Measurements from ENCODE around the gene PRSS48.

DNA sequence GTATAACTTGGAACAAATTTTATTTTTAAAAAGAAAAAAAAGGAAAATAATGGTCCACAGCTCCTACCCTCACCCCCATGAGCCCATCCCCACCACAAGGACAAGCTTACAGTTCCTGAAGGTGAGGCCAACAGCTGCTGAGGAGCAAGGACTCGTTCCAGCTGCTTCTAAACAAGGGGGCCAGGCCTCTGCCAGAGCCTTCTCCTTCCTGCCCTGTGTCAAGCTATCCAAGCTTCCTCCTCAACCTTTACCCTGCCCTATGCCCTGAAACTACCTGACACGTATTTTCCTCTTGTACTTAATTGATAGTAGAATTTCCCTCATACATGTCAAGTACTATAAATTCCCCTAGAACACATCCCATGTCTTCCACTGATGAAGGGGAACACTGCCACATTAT is 39.7 kb downstream of the PRSS48 start:
- TF ChIP-seq, protein P1, sequence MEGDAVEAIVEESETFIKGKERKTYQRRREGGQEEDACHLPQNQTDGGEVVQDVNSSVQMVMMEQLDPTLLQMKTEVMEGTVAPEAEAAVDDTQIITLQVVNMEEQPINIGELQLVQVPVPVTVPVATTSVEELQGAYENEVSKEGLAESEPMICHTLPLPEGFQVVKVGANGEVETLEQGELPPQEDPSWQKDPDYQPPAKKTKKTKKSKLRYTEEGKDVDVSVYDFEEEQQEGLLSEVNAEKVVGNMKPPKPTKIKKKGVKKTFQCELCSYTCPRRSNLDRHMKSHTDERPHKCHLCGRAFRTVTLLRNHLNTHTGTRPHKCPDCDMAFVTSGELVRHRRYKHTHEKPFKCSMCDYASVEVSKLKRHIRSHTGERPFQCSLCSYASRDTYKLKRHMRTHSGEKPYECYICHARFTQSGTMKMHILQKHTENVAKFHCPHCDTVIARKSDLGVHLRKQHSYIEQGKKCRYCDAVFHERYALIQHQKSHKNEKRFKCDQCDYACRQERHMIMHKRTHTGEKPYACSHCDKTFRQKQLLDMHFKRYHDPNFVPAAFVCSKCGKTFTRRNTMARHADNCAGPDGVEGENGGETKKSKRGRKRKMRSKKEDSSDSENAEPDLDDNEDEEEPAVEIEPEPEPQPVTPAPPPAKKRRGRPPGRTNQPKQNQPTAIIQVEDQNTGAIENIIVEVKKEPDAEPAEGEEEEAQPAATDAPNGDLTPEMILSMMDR (IDR thresholded peaks at IDR 0.05; ENCODE audit: borderline replicate concordance, extremely low read depth, low read length, poor library complexity, severe bottlenecking) = no peak
- no peak for TF ChIP-seq EZH2 (IDR thresholded peaks at IDR 0.05; ENCODE audit: borderline replicate concordance, low read depth, low read length, severe bottlenecking)

Measured in DND-41 (cell line).